ENCODE data around the gene GCA. TPM values are rescaled to one million over a fixed set of nuclear protein-coding genes. Genes with fewer than 3 reads are reported as not detected.

GCA gene
- total RNA-seq = 57.7 and 78.1 TPM in 2 replicates
- polyA plus RNA-seq = 41.9 and 79.8 TPM in 2 replicates

DNA sequence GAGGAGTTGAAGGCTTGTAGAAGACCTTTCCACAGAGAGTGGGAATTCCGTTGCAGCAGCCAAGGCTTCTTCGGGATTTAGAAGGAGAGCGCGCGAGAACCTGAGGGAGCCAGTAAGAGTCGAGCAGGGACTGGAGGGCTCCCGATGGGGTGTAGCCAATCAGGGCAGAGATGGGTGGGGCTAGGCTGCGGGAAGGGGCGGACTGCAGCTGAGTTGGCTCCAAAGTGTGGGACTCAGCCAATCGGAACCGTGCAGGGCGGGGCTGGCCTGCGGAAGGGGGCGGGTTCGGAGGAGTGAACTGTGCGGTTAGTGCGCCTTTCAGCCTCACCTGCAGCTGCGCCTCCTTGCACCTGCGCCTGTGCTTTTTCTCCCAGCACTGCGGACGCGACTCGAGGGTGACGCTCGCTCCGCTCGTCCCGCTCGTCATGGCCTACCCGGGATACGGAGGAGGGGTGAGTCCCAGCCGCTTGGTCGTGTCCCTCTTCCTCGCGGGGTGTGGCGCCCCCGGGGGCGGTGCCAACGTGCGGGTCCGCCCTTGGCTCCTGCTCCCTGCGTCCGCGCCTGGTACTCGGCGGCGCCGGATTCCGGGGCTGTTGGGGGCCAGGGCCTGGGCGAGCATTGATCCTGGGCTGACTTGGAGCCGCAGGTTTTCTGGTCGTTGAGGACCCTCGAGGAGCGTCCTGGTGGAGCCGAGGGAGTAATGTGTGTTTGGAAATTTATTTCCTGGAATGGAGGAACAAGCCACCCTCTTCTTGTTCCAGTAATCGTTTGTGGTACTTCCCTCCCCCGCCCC lies at the start of gene GCA:
TSS of gene GCA (plus strand) at position 309 of the 793 bp plus-strand sequence. CDS start at position 426, 117 bp downstream.
- no peaks in the 10 kb centered on the region for H3K9me3 ChIP-seq (ENCODE audit: low read depth)
- H3K27ac ChIP-seq = peak within 1 kb of the TSS; percentile 68
- peak within 1 kb of the TSS; percentile 53 for H3K4me3 ChIP-seq
- DNase-seq (ENCODE audit: low read depth in 1 of 2, low spot score in 1 of 2) = peak; percentile 94 to 98
- peaks cover 13% of the 10 kb centered on the region for H3K27me3 ChIP-seq
- H3K4me1 ChIP-seq (ENCODE audit: low read depth) = peaks cover 8% of the 10 kb centered on the region
- no peaks in the 10 kb centered on the region for H3K36me3 ChIP-seq
- no peak for TF ChIP-seq CTCF (IDR thresholded peaks at IDR 0.05; ENCODE audit: low read depth, low read length)

DNA sequence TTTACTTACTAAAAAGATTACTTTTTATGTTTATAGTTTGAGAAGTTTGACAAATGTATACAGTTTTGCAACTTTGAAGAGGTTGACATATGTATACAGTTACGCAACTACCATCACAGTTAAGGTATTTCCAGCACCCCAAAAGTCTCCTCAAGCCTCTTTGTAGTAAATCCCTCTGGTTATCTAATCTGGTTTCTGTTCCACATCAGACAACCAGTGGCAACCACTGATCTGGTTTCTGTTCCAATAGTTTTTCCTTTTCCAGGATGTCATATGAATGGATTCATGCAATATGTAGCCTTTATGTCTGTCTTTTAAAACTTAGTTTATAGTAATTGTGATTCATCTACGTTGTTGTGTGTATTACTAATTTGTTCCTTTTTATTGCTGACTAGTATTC lies 48.9 kb upstream of the GCA start:
- H3K27ac ChIP-seq = no peak overlapping the region
- no peaks in the 10 kb centered on the region for H3K36me3 ChIP-seq
- H3K4me1 ChIP-seq (ENCODE audit: low read depth) = no peaks in the 10 kb centered on the region
- H3K4me3 ChIP-seq = no peak overlapping the region
- no peak for DNase-seq (ENCODE audit: low read depth in 1 of 2, low spot score in 1 of 2)
- no peaks in the 10 kb centered on the region for H3K9me3 ChIP-seq (ENCODE audit: low read depth)
- no peaks in the 10 kb centered on the region for H3K27me3 ChIP-seq
- no peak for TF ChIP-seq CTCF (IDR thresholded peaks at IDR 0.05; ENCODE audit: low read depth, low read length)

DNA sequence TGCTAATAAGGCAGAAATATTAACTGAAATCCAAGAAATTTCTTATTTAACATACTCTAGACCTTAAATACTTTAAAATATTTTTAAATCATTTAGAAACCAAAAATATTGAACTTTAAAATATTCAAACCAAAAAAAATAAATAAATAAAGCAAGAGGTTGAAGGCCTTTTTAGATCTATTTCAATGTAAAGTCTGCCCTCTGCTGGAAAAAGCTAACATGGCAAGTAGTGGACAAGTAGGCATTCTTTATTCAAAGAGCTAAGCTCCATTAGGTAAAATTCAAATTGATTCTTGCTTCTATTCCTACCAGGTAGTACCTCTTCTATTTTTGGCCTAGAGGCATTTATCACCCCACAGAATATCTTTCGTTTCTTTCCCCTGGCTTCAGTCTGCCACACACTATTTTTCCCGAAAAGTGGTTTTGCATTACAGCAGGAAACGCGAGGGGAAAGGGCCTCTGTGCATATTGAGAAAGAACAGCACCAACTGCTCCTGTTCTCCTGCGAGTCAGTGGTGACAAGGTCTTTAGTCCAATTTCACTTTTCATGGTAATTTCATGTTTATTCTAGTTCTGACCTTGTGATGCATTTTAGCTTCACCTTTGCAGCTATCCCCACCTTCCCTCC lies 45.9 kb upstream of the GCA start:
- no peak overlapping the region for H3K4me3 ChIP-seq
- H3K9me3 ChIP-seq (ENCODE audit: low read depth) = no peaks in the 10 kb centered on the region
- no peaks in the 10 kb centered on the region for H3K36me3 ChIP-seq
- H3K4me1 ChIP-seq (ENCODE audit: low read depth) = no peaks in the 10 kb centered on the region
- peak; percentile 86 for DNase-seq (ENCODE audit: low read depth in 1 of 2, low spot score in 1 of 2)
- H3K27me3 ChIP-seq = no peaks in the 10 kb centered on the region
- no peak overlapping the region for H3K27ac ChIP-seq
- TF ChIP-seq CTCF (IDR thresholded peaks at IDR 0.05; ENCODE audit: low read depth, low read length) = peak; percentile 78

- Histone ChIP-seq H3K9me3 (ENCODE audit: low read depth) (no peaks in the 10 kb centered on the region), H3K4me3 (no peak overlapping the region), H3K27ac (no peak overlapping the region), H3K36me3 (no peaks in the 10 kb centered on the region), H3K27me3 (no peaks in the 10 kb centered on the region), H3K4me1 (ENCODE audit: low read depth) (no peaks in the 10 kb centered on the region)
- DNase-seq (ENCODE audit: low read depth in 1 of 2, low spot score in 1 of 2) = no peak
- TF ChIP-seq CTCF (IDR thresholded peaks at IDR 0.05; ENCODE audit: low read depth, low read length) = no peak
These were observed 45.1 kb upstream of the GCA start for GRCh38 chr2:162298669-162299335.

GRCh38 chr2:162300266-162300665 lies 43.7 kb upstream of the GCA start:
- no peaks in the 10 kb centered on the region for H3K9me3 ChIP-seq (ENCODE audit: low read depth)
- no peak for DNase-seq (ENCODE audit: low read depth in 1 of 2, low spot score in 1 of 2)
- H3K27me3 ChIP-seq = no peaks in the 10 kb centered on the region
- no peaks in the 10 kb centered on the region for H3K4me1 ChIP-seq (ENCODE audit: low read depth)
- H3K27ac ChIP-seq = no peak overlapping the region
- no peak overlapping the region for H3K4me3 ChIP-seq
- TF ChIP-seq CTCF (IDR thresholded peaks at IDR 0.05; ENCODE audit: low read depth, low read length) = no peak
- no peaks in the 10 kb centered on the region for H3K36me3 ChIP-seq
